Keratinocyte (primary cell): ENCODE data around the gene DPYD. TPM values are rescaled to one million over a fixed set of nuclear protein-coding genes. Genes with fewer than 3 reads are reported as not detected.

Source experiments
- DNase-seq: peaks from one replicate; pipeline ENCODE4 v3.0.0-alpha.2; 2011; ENCODE audit warnings: low read depth, missing footprints, low spot score
- FAIRE-seq: peaks from 2 replicates; lab custom pipeline; 2011; peaks lifted over from hg19 to GRCh38; lab: Jason Lieb, UNC
- H2AFZ ChIP-seq: 2 replicates; pipeline ENCODE4 v1.6.0; 2012; ENCODE audit warnings: low read length, control low read depth, inconsistent platforms; ENCODE audit not compliant: control insufficient read depth
- H3K27ac ChIP-seq: 2 replicates; pipeline ENCODE4 v1.5.1; 2011; ENCODE audit warnings: low read length; ENCODE audit not compliant: control insufficient read depth, insufficient read depth
- H3K27me3 ChIP-seq: 3 replicates; pipeline ENCODE4 v1.6.0; 2011; ENCODE audit warnings: low read length; ENCODE audit not compliant: control insufficient read depth, insufficient read depth; ENCODE audit errors: extremely low read depth
- H3K36me3 ChIP-seq, 2 experiments: 2 replicates in 1 of 2; 3 replicates in 1 of 2; pipeline ENCODE4 v1.5.1; 2011; ENCODE audit warnings: low read length in 2 of 2, mild to moderate bottlenecking in 1 of 2; ENCODE audit not compliant: control insufficient read depth in 2 of 2, insufficient read depth in 2 of 2; ENCODE audit errors: extremely low read depth in 1 of 2
- H3K4me1 ChIP-seq: 3 replicates; pipeline ENCODE4 v1.5.1; 2011; ENCODE audit warnings: low read length; ENCODE audit not compliant: control insufficient read depth, insufficient read depth; ENCODE audit errors: extremely low read depth
- H3K4me2 ChIP-seq: 3 replicates; pipeline ENCODE4 v1.6.0; 2011; ENCODE audit warnings: low read depth, low read length; ENCODE audit not compliant: control insufficient read depth, insufficient read depth; ENCODE audit errors: extremely low read depth
- H3K4me3 ChIP-seq, 3 experiments: fragments of 200-600 bp in 1 of 3; sonication (generic) in 1 of 3; 2 replicates in 2 of 3; 3 replicates in 1 of 3; pipeline ENCODE4 v1.5.1; 2011 to 2016; ENCODE audit warnings: low read length in 3 of 3, mild to moderate bottlenecking in 3 of 3, control low read depth in 2 of 3, inconsistent platforms in 1 of 3, low read depth in 1 of 3, mixed read lengths in 1 of 3, mixed run types in 1 of 3, moderate library complexity in 1 of 3; ENCODE audit not compliant: control insufficient read depth in 2 of 3, insufficient read depth in 2 of 3; ENCODE audit errors: extremely low read depth in 1 of 3
- H3K79me2 ChIP-seq: 2 replicates; pipeline ENCODE4 v1.6.0; 2012; ENCODE audit warnings: low read length; ENCODE audit not compliant: control insufficient read depth, insufficient read depth
- H3K9ac ChIP-seq: 3 replicates; pipeline ENCODE4 v1.6.0; 2011; ENCODE audit warnings: low read length; ENCODE audit not compliant: control insufficient read depth, insufficient read depth; ENCODE audit errors: extremely low read depth
- H3K9me1 ChIP-seq: 3 replicates; pipeline ENCODE4 v1.6.0; 2011; ENCODE audit warnings: low read length; ENCODE audit not compliant: control insufficient read depth, insufficient read depth; ENCODE audit errors: extremely low read depth
- H3K9me3 ChIP-seq: 2 replicates; pipeline ENCODE4 v1.5.1; 2012; ENCODE audit warnings: low read depth, low read length; ENCODE audit not compliant: control insufficient read depth
- H4K20me1 ChIP-seq: 3 replicates; pipeline ENCODE4 v1.6.0; 2011; ENCODE audit warnings: low read length; ENCODE audit not compliant: control insufficient read depth, insufficient read depth; ENCODE audit errors: extremely low read depth
- EZH2 ChIP-seq: IDR thresholded peaks from one replicate; pipeline ENCODE4 v1.6.1; 2012; ENCODE audit warnings: inconsistent platforms, mild to moderate bottlenecking, low read length, moderate library complexity
- dilution Hi-C: fragments of 300-500 bp; cut with MboI; formaldehyde crosslinking; loops from one replicate; pipeline ENCODE4 v1.7.0; 2020; ENCODE audit warnings: low sequenced_read_pairs; ENCODE audit not compliant: extremely low pct_ligation_motif_present
- polyA plus RNA-seq, 5 experiments: library from polyadenylated mRNA; depleted of rRNA in 3 of 5; stranded (reverse) in 3 of 5; stranded (forward) in 1 of 5; unstranded in 1 of 5; fragments of >200 nt; gene quantifications; 1 replicate in 1 of 5; 2 replicates in 3 of 5; 3 replicates in 1 of 5; pipeline versions ENCODE4 v1.2.1 to v1.2.3, GENCODE V29; 2011 to 2012; ENCODE audit warnings: missing spikeins in 2 of 5, low read depth in 1 of 5, low replicate concordance in 1 of 5
- TF ChIP-seq, protein P1 (sequence below), 3 experiments: IDR thresholded peaks in 1 of 3; conservative IDR thresholded peaks in 1 of 3; optimal IDR thresholded peaks in 1 of 3; 2 replicates in 2 of 3; 3 replicates in 1 of 3; pipeline versions ENCODE3 to v1.5.1; 2011; ENCODE audit warnings: low read length in 3 of 3, mild to moderate bottlenecking in 3 of 3, moderate library complexity in 2 of 3, control low read depth in 1 of 3, inconsistent platforms in 1 of 3; ENCODE audit not compliant: insufficient read depth in 2 of 3; ENCODE audit errors: extremely low read depth in 1 of 3

DPYD gene
- polyA plus RNA-seq, 1 donor (not counting 4 experiments of a cell fraction or from before 2014, with no cell fraction given), result 1.9 TPM

GRCh38 chr1:97209381-97209957 lies 711.4 kb downstream of the DPYD start:
- FAIRE-seq (no peak), DNase-seq (no peak)
- Histone ChIP-seq H3K9me3 (no peaks in the 10 kb centered on the region), H3K4me3 (no peak overlapping the region), H3K27me3 (no peaks in the 10 kb centered on the region), H3K27ac (no peak overlapping the region), H3K9ac (no peak overlapping the region), H2AFZ (no peak overlapping the region), H3K4me2 (no peak overlapping the region), H3K36me3 (no peaks in the 10 kb centered on the region), H3K9me1 (no peaks in the 10 kb centered on the region), H3K79me2 (no peaks in the 10 kb centered on the region), H3K4me1 (peaks cover 4% of the 10 kb centered on the region), H4K20me1 (no peaks in the 10 kb centered on the region)
- TF ChIP-seq, protein P1, sequence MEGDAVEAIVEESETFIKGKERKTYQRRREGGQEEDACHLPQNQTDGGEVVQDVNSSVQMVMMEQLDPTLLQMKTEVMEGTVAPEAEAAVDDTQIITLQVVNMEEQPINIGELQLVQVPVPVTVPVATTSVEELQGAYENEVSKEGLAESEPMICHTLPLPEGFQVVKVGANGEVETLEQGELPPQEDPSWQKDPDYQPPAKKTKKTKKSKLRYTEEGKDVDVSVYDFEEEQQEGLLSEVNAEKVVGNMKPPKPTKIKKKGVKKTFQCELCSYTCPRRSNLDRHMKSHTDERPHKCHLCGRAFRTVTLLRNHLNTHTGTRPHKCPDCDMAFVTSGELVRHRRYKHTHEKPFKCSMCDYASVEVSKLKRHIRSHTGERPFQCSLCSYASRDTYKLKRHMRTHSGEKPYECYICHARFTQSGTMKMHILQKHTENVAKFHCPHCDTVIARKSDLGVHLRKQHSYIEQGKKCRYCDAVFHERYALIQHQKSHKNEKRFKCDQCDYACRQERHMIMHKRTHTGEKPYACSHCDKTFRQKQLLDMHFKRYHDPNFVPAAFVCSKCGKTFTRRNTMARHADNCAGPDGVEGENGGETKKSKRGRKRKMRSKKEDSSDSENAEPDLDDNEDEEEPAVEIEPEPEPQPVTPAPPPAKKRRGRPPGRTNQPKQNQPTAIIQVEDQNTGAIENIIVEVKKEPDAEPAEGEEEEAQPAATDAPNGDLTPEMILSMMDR (optimal IDR thresholded peaks at IDR 0.05 in 1 of 3, IDR thresholded peaks at IDR 0.05 in 1 of 3, conservative IDR thresholded peaks at IDR 0.05 in 1 of 3; ENCODE audit: extremely low read depth in 1 of 3, insufficient read depth in 2 of 3, low read length in 3 of 3), result no peak
- no peak for TF ChIP-seq EZH2
- dilution Hi-C loops, result no loop called here

DNA sequence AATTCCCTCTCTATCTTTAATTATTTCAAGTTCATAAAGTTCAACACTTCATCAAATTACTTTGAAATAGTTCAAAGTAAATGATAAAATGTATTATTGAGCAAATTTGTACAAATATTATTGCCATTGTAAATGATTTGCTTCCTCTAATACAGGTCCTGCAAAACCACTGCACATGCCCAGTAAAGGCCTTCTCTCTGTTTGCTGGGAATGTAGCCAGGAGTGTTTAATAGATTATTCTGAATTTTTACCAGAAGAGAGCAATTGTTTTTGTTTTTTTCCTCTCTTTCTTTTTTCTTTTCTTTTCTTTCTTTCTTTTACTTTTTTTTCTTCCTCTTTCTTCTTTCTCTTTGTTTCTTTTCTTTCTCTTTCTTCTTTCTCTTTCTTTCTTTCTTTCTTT lies 713.0 kb downstream of the DPYD start:
- DNase-seq, result no peak
- Histone ChIP-seq H3K9me3 (no peaks in the 10 kb centered on the region), H3K79me2 (no peaks in the 10 kb centered on the region), H3K4me1 (peaks cover 3% of the 10 kb centered on the region), H3K9ac (no peak overlapping the region), H3K27ac (no peak overlapping the region), H3K36me3 (no peaks in the 10 kb centered on the region), H2AFZ (no peak overlapping the region), H3K9me1 (no peaks in the 10 kb centered on the region), H4K20me1 (no peaks in the 10 kb centered on the region), H3K4me3 (no peak overlapping the region), H3K27me3 (no peaks in the 10 kb centered on the region), H3K4me2 (no peak overlapping the region)
- dilution Hi-C loops, result no loop called here
- no peak for FAIRE-seq
- no peak for TF ChIP-seq EZH2
- TF ChIP-seq, protein P1 (optimal IDR thresholded peaks at IDR 0.05 in 1 of 3, IDR thresholded peaks at IDR 0.05 in 1 of 3, conservative IDR thresholded peaks at IDR 0.05 in 1 of 3; ENCODE audit: extremely low read depth in 1 of 3, insufficient read depth in 2 of 3, low read length in 3 of 3), result no peak
